ENCODE measurements around the gene STAT3.
"Not testable (repeated sequence)": the region's sequence is repeated elsewhere in the genome, so short reads cannot be mapped to it uniquely, and the experiment has no call there.

Gene STAT3

DNA sequence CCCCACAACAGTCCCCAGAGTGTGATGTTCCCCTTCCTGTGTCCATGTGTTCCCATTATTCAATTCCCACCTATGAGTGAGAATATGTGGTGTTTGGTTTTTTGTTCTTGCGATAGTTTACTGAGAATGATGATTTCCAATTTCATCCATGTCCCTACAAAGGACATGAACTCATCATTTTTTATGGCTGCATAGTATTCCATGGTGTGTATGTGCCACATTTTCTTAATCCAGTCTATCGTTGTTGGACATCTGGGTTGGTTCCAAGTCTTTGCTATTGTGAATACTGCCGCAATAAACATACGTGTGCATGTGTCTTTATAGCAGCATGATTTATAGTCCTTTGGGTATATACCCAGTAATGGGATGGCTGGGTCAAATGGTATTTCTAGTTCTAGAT, 123.9 kb downstream of the STAT3 start:
- not testable (repeated sequence) for DNase-seq

Measured in hypothalamus (tissue), 51 donors.